ENCODE data around the gene F7.
"Not testable (repeated sequence)": the region's sequence is repeated elsewhere in the genome, so short reads cannot be mapped to it uniquely, and the experiment has no call there.

F7 gene

GRCh38 chr13:113105921-113106452 lies 396 bp downstream of the F7 start:
- DNase-seq: no peak

GRCh38 chr13:113106711-113107351 lies 1.2 kb downstream of the F7 start:
- DNase-seq: peak; percentile 14

GRCh38 chr13:113108521-113108920 lies 2.9 kb downstream of the F7 start:
- DNase-seq: not testable (repeated sequence)

- peak; percentile 23 for DNase-seq
These were observed 3.8 kb downstream of the F7 start for GRCh38 chr13:113109151-113110047.

GRCh38 chr13:113110048-113110851 lies 4.7 kb downstream of the F7 start:
- peak; percentile 55 for DNase-seq

- no peak for DNase-seq
These were observed 5.3 kb downstream of the F7 start for GRCh38 chr13:113110852-113111315.

- not testable (repeated sequence) for DNase-seq
These were observed 6.2 kb downstream of the F7 start for GRCh38 chr13:113111821-113112220.

- not testable (repeated sequence) for DNase-seq
These were observed 6.9 kb downstream of the F7 start for GRCh38 chr13:113112475-113112874.

GRCh38 chr13:113112893-113113845 lies 7.6 kb downstream of the F7 start:
- no peak for DNase-seq

GRCh38 chr13:113113846-113114271 lies 8.3 kb downstream of the F7 start:
- no peak for DNase-seq

- no peak for DNase-seq
These were observed 9.1 kb downstream of the F7 start for GRCh38 chr13:113114511-113115362.

GRCh38 chr13:113115363-113116205 lies 10.0 kb downstream of the F7 start:
- no peak for DNase-seq

GRCh38 chr13:113116206-113116800 lies 10.7 kb downstream of the F7 start:
- DNase-seq: no peak

GRCh38 chr13:113116871-113117271 lies 11.3 kb downstream of the F7 start:
- no peak for DNase-seq

GRCh38 chr13:113117335-113117872 lies 11.8 kb downstream of the F7 start:
- no peak for DNase-seq

GRCh38 chr13:113117911-113118260 lies 12.3 kb downstream of the F7 start:
- no peak for DNase-seq

GRCh38 chr13:113118261-113119021 lies 12.8 kb downstream of the F7 start:
- no peak for DNase-seq

- DNase-seq: no peak
These were observed 13.7 kb downstream of the F7 start for GRCh38 chr13:113119166-113119821.

Data from stimulated activated CD4-positive, alpha-beta T cell treated with anti-CD3 and anti-CD28 coated beads, Interleukin-15, amount 100 ng/mL, for 24 hours (primary cell).